Measurements from ENCODE around the gene HMG20A.

DNA sequence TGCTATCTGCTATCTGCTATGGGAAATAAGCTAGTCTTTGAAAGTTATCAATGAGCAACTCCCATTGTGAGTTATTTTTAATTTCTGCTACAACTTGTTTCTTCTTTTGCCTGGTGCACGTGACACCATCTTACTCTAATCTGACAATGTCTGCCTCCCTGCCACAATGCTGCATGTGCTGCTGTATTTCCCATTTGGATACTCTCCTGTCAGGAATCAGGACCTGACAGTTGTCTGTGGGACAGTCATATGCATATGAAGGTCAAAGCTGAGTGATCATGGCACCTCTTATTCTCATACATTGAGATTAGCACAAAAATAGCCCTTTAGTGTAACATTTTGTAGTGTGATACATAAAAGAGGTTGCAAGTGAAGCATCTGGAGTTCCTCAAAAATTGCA, 45.8 kb downstream of the HMG20A start:
- no peak for TF ChIP-seq GATA2 (IDR thresholded peaks at IDR 0.05; ENCODE audit: low read depth, low read length)
- TF ChIP-seq GATA3 (IDR thresholded peaks at IDR 0.05; ENCODE audit: low read depth, low read length) = no peak

Data from SH-SY5Y (cell line).